HG02678 (cell line): ENCODE measurements around the gene MGMT.

ENCODE experiments used
- ATAC-seq: cut with Tn5 transposase; IDR thresholded peaks from one replicate; pipeline ENCODE4 v1.9.1; 2021; ENCODE audit warnings: mild to moderate bottlenecking, moderate library complexity; ENCODE audit not compliant: unreplicated experiment

The MGMT gene

GRCh38 chr10:129784291-129784690, 317.2 kb downstream of the MGMT start:
- no peak for ATAC-seq

- no peak for ATAC-seq
Measured at GRCh38 chr10:129784891-129785290, 317.9 kb downstream of the MGMT start.

- ATAC-seq, result no peak
Measured at GRCh38 chr10:129785536-129785981, 318.5 kb downstream of the MGMT start.

GRCh38 chr10:129786216-129786615, 319.2 kb downstream of the MGMT start:
- no peak for ATAC-seq

- no peak for ATAC-seq
Measured at GRCh38 chr10:129787557-129787956, 320.5 kb downstream of the MGMT start.

GRCh38 chr10:129788215-129788614, 321.2 kb downstream of the MGMT start:
- no peak for ATAC-seq

GRCh38 chr10:129790715-129791446, 323.8 kb downstream of the MGMT start:
- no peak for ATAC-seq

GRCh38 chr10:129792141-129792540, 325.1 kb downstream of the MGMT start:
- ATAC-seq, result no peak

GRCh38 chr10:129792864-129793263, 325.8 kb downstream of the MGMT start:
- no peak for ATAC-seq

- no peak for ATAC-seq
Measured at GRCh38 chr10:129793479-129793878, 326.4 kb downstream of the MGMT start.

- ATAC-seq, result no peak
Measured at GRCh38 chr10:129793996-129794395, 327.0 kb downstream of the MGMT start.

- no peak for ATAC-seq
Measured at GRCh38 chr10:129796710-129797420, 329.8 kb downstream of the MGMT start.

GRCh38 chr10:129799942-129800341, 332.9 kb downstream of the MGMT start:
- no peak for ATAC-seq

GRCh38 chr10:129800796-129801340, 333.8 kb downstream of the MGMT start:
- ATAC-seq, result no peak

- ATAC-seq, result no peak
Measured at GRCh38 chr10:129807211-129807610, 340.2 kb downstream of the MGMT start.

GRCh38 chr10:129808092-129808983, 341.3 kb downstream of the MGMT start:
- no peak for ATAC-seq

GRCh38 chr10:129809431-129809830, 342.4 kb downstream of the MGMT start:
- ATAC-seq, result no peak

GRCh38 chr10:129809841-129810240, 342.8 kb downstream of the MGMT start:
- ATAC-seq, result no peak

GRCh38 chr10:129811208-129811607, 344.2 kb downstream of the MGMT start:
- ATAC-seq, result no peak

- no peak for ATAC-seq
Measured at GRCh38 chr10:129812398-129812797, 345.4 kb downstream of the MGMT start.
